ENCODE measurements around the gene UROS. TPM values are rescaled to one million over a fixed set of nuclear protein-coding genes. Genes with fewer than 3 reads are reported as not detected.
A peak's percentile ranks its signal among the peaks of the same experiment; 100 is the strongest.

The UROS gene
- total RNA-seq, 1 donor from 2014 or later = 69.6 TPM

GRCh38 chr10:125808047-125808446, 15.0 kb downstream of the UROS start:
- H3K27ac Mint-ChIP-seq (ENCODE audit: unreplicated experiment) = no peak overlapping the region
- TF ChIP-seq, protein P1, sequence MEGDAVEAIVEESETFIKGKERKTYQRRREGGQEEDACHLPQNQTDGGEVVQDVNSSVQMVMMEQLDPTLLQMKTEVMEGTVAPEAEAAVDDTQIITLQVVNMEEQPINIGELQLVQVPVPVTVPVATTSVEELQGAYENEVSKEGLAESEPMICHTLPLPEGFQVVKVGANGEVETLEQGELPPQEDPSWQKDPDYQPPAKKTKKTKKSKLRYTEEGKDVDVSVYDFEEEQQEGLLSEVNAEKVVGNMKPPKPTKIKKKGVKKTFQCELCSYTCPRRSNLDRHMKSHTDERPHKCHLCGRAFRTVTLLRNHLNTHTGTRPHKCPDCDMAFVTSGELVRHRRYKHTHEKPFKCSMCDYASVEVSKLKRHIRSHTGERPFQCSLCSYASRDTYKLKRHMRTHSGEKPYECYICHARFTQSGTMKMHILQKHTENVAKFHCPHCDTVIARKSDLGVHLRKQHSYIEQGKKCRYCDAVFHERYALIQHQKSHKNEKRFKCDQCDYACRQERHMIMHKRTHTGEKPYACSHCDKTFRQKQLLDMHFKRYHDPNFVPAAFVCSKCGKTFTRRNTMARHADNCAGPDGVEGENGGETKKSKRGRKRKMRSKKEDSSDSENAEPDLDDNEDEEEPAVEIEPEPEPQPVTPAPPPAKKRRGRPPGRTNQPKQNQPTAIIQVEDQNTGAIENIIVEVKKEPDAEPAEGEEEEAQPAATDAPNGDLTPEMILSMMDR (IDR thresholded peaks at IDR 0.05) = no peak
- no peak for DNase-seq (ENCODE audit: low spot score)
- peaks cover 12% of the 10 kb centered on the region for H3K4me1 Mint-ChIP-seq (ENCODE audit: low read depth)
- H3K9me3 Mint-ChIP-seq (ENCODE audit: low read depth) = no peaks in the 10 kb centered on the region
- H3K27me3 Mint-ChIP-seq (ENCODE audit: low read depth) = no peaks in the 10 kb centered on the region
- peaks cover 30% of the 10 kb centered on the region for H3K36me3 Mint-ChIP-seq (ENCODE audit: low read depth)
- H3K4me3 Mint-ChIP-seq (ENCODE audit: unreplicated experiment) = no peak overlapping the region

GRCh38 chr10:125802739-125803138, 20.3 kb downstream of the UROS start:
- no peak overlapping the region for H3K27ac Mint-ChIP-seq (ENCODE audit: unreplicated experiment)
- DNase-seq (ENCODE audit: low spot score) = no peak
- TF ChIP-seq, protein P1 (IDR thresholded peaks at IDR 0.05) = no peak
- H3K4me3 Mint-ChIP-seq (ENCODE audit: unreplicated experiment) = no peak overlapping the region
- H3K36me3 Mint-ChIP-seq (ENCODE audit: low read depth) = peaks cover 20% of the 10 kb centered on the region
- no peaks in the 10 kb centered on the region for H3K27me3 Mint-ChIP-seq (ENCODE audit: low read depth)
- H3K9me3 Mint-ChIP-seq (ENCODE audit: low read depth) = no peaks in the 10 kb centered on the region
- no peaks in the 10 kb centered on the region for H3K4me1 Mint-ChIP-seq (ENCODE audit: low read depth)

GRCh38 chr10:125802131-125802530, 20.9 kb downstream of the UROS start:
- no peak overlapping the region for H3K27ac Mint-ChIP-seq (ENCODE audit: unreplicated experiment)
- H3K4me1 Mint-ChIP-seq (ENCODE audit: low read depth) = no peaks in the 10 kb centered on the region
- DNase-seq (ENCODE audit: low spot score) = no peak
- TF ChIP-seq, protein P1 (IDR thresholded peaks at IDR 0.05) = no peak
- H3K9me3 Mint-ChIP-seq (ENCODE audit: low read depth) = no peaks in the 10 kb centered on the region
- H3K36me3 Mint-ChIP-seq (ENCODE audit: low read depth) = peaks cover 17% of the 10 kb centered on the region
- no peak overlapping the region for H3K4me3 Mint-ChIP-seq (ENCODE audit: unreplicated experiment)
- no peaks in the 10 kb centered on the region for H3K27me3 Mint-ChIP-seq (ENCODE audit: low read depth)

DNA sequence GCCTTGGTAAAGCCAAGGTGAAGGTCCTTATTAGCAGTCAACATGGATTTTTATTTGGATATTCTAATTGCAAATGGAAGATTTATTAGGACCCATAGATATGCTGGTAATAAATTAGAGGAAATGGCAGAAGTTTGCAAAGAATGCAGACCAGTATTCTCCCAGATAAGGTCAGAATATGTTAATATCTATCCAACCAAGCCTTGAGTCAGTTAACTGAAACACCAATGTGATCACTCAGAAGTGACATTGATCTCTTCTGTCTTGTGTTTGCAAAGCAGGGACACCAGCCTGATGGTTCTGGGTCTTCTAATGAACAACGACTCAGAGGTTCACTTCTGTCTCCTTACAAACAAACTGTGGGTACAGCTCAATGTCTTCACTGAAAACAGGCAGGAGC, 21.5 kb downstream of the UROS start:
- TF ChIP-seq, protein P1 (IDR thresholded peaks at IDR 0.05) = no peak
- peaks cover 15% of the 10 kb centered on the region for H3K36me3 Mint-ChIP-seq (ENCODE audit: low read depth)
- H3K4me3 Mint-ChIP-seq (ENCODE audit: unreplicated experiment) = no peak overlapping the region

DNA sequence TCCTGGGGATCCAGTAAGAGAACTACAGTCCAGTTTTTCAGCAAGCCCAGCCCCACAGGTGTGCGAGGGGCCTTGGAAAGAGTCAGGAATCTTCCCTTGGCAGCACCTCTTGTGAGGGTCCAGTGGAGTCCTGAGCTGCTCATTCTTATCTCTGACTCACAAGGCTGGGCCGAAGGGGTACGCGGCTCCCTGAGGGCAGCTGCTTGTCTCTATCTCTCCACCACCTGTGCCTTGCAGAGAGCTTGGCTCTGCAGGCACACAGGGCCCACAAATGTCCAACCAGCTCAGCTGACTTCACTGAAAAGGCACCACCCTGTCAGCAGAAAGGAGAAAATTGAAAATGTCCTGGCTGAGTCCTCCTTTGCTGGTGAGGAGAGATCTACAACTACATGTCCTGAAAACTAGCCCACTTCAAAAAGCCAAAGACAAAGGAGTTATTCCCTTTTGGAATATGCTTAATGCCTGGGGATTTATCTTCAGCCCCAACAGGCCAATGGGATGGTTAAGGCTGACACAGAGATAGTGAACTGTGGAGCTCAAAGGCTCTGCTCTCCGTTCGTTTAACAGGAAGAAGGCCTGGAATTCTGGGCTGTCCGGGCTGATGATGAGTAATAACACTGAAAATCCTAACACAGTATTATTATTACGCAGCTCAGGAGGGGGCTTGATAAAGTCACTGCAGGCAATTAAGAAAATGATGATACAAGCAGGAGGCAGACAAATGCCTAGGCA, 23.4 kb downstream of the UROS start:
- H3K4me1 Mint-ChIP-seq (ENCODE audit: low read depth) = no peaks in the 10 kb centered on the region
- H3K36me3 Mint-ChIP-seq (ENCODE audit: low read depth) = peaks cover 8% of the 10 kb centered on the region
- H3K4me3 Mint-ChIP-seq (ENCODE audit: unreplicated experiment) = no peak overlapping the region
- no peaks in the 10 kb centered on the region for H3K9me3 Mint-ChIP-seq (ENCODE audit: low read depth)
- H3K27ac Mint-ChIP-seq (ENCODE audit: unreplicated experiment) = peak overlapping the region; percentile 32
- no peak for DNase-seq (ENCODE audit: low spot score)
- TF ChIP-seq, protein P1 (IDR thresholded peaks at IDR 0.05) = no peak
- H3K27me3 Mint-ChIP-seq (ENCODE audit: low read depth) = no peaks in the 10 kb centered on the region

More for the DNA sequence above, 21.5 kb downstream of the UROS start:
- no peak overlapping the region for H3K27ac Mint-ChIP-seq (ENCODE audit: unreplicated experiment)
- H3K9me3 Mint-ChIP-seq (ENCODE audit: low read depth) = no peaks in the 10 kb centered on the region
- no peak for DNase-seq (ENCODE audit: low spot score)
- H3K4me1 Mint-ChIP-seq (ENCODE audit: low read depth) = no peaks in the 10 kb centered on the region
- H3K27me3 Mint-ChIP-seq (ENCODE audit: low read depth) = no peaks in the 10 kb centered on the region
